ENCODE data around the gene SMAD6.

SMAD6 gene

GRCh38 chr15:66706225-66706732, 4.2 kb downstream of the SMAD6 start:
- Histone ChIP-seq H3K4me3 (ENCODE audit: low read depth, low read length) (peak overlapping the region; percentile 72), H3K36me3 (peaks cover 46% of the 10 kb centered on the region), H3K27me3 (no peaks in the 10 kb centered on the region), H3K9me3 (no peaks in the 10 kb centered on the region), H3K4me1 (peaks cover 20% of the 10 kb centered on the region)
- DNase-seq, result peak; percentile 87
- peak; percentile 86 for TF ChIP-seq CTCF (IDR thresholded peaks at IDR 0.05; ENCODE audit: low read depth, low read length)

DNA sequence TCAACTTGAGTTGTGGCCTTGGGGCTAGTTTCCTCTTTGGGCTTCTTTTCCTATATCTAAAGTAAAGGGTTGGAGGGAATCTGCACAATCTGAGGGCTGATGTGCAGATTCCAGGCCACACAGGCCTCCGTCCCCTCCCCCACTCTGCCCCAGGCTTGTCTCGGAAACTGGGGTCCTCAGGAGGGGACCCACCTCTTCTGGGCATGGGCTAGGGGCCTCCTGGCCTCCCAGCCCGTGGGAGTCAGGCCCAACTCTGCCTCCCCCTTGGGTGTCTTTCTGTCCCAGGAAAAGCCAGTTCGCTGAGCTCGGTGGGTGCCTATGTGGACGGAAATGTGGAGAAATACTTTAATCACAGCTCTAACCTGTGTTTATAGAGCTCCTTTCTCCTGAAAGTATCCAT, 4.8 kb downstream of the SMAD6 start:
- DNase-seq, result no peak
- TF ChIP-seq CTCF (IDR thresholded peaks at IDR 0.05; ENCODE audit: low read depth, low read length), result no peak
- Histone ChIP-seq H3K27me3 (no peaks in the 10 kb centered on the region), H3K4me3 (ENCODE audit: low read depth, low read length) (peak overlapping the region; percentile 72), H3K9me3 (no peaks in the 10 kb centered on the region), H3K4me1 (peaks cover 20% of the 10 kb centered on the region), H3K36me3 (peaks cover 52% of the 10 kb centered on the region)

GRCh38 chr15:66707310-66708082, 5.5 kb downstream of the SMAD6 start:
- peak overlapping the region; percentile 72 for H3K4me3 ChIP-seq (ENCODE audit: low read depth, low read length)
- peaks cover 20% of the 10 kb centered on the region for H3K4me1 ChIP-seq
- H3K36me3 ChIP-seq, result peaks cover 57% of the 10 kb centered on the region
- TF ChIP-seq CTCF (IDR thresholded peaks at IDR 0.05; ENCODE audit: low read depth, low read length), result peak; percentile 52
- H3K9me3 ChIP-seq, result no peaks in the 10 kb centered on the region
- no peaks in the 10 kb centered on the region for H3K27me3 ChIP-seq
- peak; percentile 89 for DNase-seq

DNA sequence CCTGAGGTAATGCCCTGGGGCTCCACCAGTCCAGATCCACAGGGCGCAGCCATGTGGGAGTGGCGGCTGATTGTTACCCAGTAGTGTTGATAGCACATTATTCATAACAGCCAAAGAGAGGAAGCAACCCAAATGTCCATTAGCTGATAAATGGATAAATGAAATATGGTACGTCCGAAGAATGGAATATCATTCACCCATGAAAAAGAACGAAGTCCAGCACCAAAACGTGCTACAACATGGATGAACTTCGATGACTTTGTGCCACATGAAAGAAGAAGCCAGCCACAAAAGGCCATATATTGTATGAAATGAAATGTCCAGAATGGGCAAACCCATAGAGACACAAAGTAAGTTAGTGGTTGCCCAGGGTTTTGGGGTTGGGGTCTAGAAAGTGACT, 6.4 kb downstream of the SMAD6 start:
- no peaks in the 10 kb centered on the region for H3K9me3 ChIP-seq
- DNase-seq, result no peak
- peaks cover 20% of the 10 kb centered on the region for H3K4me1 ChIP-seq
- no peaks in the 10 kb centered on the region for H3K27me3 ChIP-seq
- H3K4me3 ChIP-seq (ENCODE audit: low read depth, low read length), result no peak overlapping the region
- no peak for TF ChIP-seq CTCF (IDR thresholded peaks at IDR 0.05; ENCODE audit: low read depth, low read length)
- peaks cover 65% of the 10 kb centered on the region for H3K36me3 ChIP-seq

GRCh38 chr15:66709884-66710283, 7.8 kb downstream of the SMAD6 start:
- no peak for DNase-seq
- Histone ChIP-seq H3K27me3 (no peaks in the 10 kb centered on the region), H3K9me3 (no peaks in the 10 kb centered on the region), H3K4me1 (peaks cover 20% of the 10 kb centered on the region), H3K36me3 (peaks cover 71% of the 10 kb centered on the region), H3K4me3 (ENCODE audit: low read depth, low read length) (no peak overlapping the region)
- no peak for TF ChIP-seq CTCF (IDR thresholded peaks at IDR 0.05; ENCODE audit: low read depth, low read length)

DNA sequence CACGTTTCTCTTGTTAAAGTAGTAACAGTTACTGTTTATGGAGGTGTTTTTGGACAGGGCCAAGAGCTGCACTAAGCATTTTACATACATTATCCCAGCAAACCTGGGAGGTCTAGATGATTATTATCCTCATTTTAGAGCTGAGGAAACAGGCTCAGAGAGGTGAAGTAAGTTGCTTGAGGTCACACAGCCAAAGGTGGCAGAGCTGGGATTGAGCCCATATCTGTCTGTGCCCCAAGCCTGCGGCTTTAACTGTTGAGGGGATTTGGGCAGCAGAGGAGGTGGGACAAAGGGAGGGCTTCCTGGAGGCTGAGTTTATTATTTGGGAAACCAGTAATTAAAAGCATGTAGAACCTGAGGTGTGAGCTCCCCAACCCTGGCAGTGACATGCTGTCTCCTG, 9.2 kb downstream of the SMAD6 start:
- H3K4me1 ChIP-seq, result peaks cover 18% of the 10 kb centered on the region
- H3K36me3 ChIP-seq, result peaks cover 75% of the 10 kb centered on the region
- no peak for TF ChIP-seq CTCF (IDR thresholded peaks at IDR 0.05; ENCODE audit: low read depth, low read length)
- no peaks in the 10 kb centered on the region for H3K9me3 ChIP-seq
- H3K27me3 ChIP-seq, result no peaks in the 10 kb centered on the region
- DNase-seq, result no peak
- H3K4me3 ChIP-seq (ENCODE audit: low read depth, low read length), result no peak overlapping the region

All from BE2C (cell line).